Measurements from ENCODE around the gene MRM2.

GRCh38 chr7:2220506-2220905, 21.5 kb downstream of the MRM2 start:
- TF ChIP-seq CTCF (IDR thresholded peaks at IDR 0.05) (no peak), POLR2A (IDR thresholded peaks at IDR 0.05) (no peak), EP300 (IDR thresholded peaks at IDR 0.05) (no peak)

Data from tibial nerve (tissue), 4 donors.